NCI-H1436 (cell line): ENCODE data around the gene HDAC4.

Source experiments
- DNase-seq: peaks from one replicate; lab custom pipeline; 2025; lab: John Stamatoyannopoulos, UW

The HDAC4 gene

GRCh38 chr2:239397931-239398471 lies 2.8 kb downstream of the HDAC4 start:
- no peak for DNase-seq

- DNase-seq = peak; percentile 4
Measured at GRCh38 chr2:239396881-239397681, 3.7 kb downstream of the HDAC4 start.

GRCh38 chr2:239395524-239395923 lies 5.3 kb downstream of the HDAC4 start:
- no peak for DNase-seq

- no peak for DNase-seq
Measured at GRCh38 chr2:239394978-239395377, 5.8 kb downstream of the HDAC4 start.

GRCh38 chr2:239394346-239394945 lies 6.4 kb downstream of the HDAC4 start:
- DNase-seq = no peak

- no peak for DNase-seq
Measured at GRCh38 chr2:239393941-239394340, 6.9 kb downstream of the HDAC4 start.

GRCh38 chr2:239393388-239393940 lies 7.4 kb downstream of the HDAC4 start:
- DNase-seq = no peak

- DNase-seq = no peak
Measured at GRCh38 chr2:239392688-239393387, 8.0 kb downstream of the HDAC4 start.

- DNase-seq = no peak
Measured at GRCh38 chr2:239392072-239392357, 8.8 kb downstream of the HDAC4 start.

- DNase-seq = no peak
Measured at GRCh38 chr2:239391286-239392071, 9.3 kb downstream of the HDAC4 start.

- no peak for DNase-seq
Measured at GRCh38 chr2:239390546-239391285, 10.1 kb downstream of the HDAC4 start.

- no peak for DNase-seq
Measured at GRCh38 chr2:239389414-239390329, 11.1 kb downstream of the HDAC4 start.

GRCh38 chr2:239388236-239389151 lies 12.3 kb downstream of the HDAC4 start:
- no peak for DNase-seq

GRCh38 chr2:239387811-239388210 lies 13.0 kb downstream of the HDAC4 start:
- DNase-seq = no peak

- DNase-seq = no peak
Measured at GRCh38 chr2:239386872-239387445, 13.9 kb downstream of the HDAC4 start.

GRCh38 chr2:239386001-239386670 lies 14.7 kb downstream of the HDAC4 start:
- no peak for DNase-seq

- DNase-seq = no peak
Measured at GRCh38 chr2:239385096-239386000, 15.5 kb downstream of the HDAC4 start.
